Stimulated activated CD4-positive, alpha-beta T cell treated with anti-CD3 and anti-CD28 coated beads, TNF-alpha, amount 100 ng/mL, for 4 hours (primary cell): ENCODE measurements around the gene ARPC5.
"Not testable (repeated sequence)": the region's sequence is repeated elsewhere in the genome, so short reads cannot be mapped to it uniquely, and the experiment has no call there.

Experiments
- DNase-seq, 3 experiments: peaks; one replicate each; pipeline ENCODE4 v3.0.0-alpha.2; 2020; ENCODE audit warnings: low read depth in 3 of 3

Gene ARPC5

GRCh38 chr1:183646776-183647175 lies 11.2 kb upstream of the ARPC5 start:
- no peak for DNase-seq

- no peak for DNase-seq
These were observed 9.9 kb upstream of the ARPC5 start for GRCh38 chr1:183645531-183645930.

- no peak for DNase-seq
These were observed 6.6 kb upstream of the ARPC5 start for GRCh38 chr1:183642166-183642565.

- DNase-seq, result no peak
These were observed 4.6 kb upstream of the ARPC5 start for GRCh38 chr1:183640193-183640592.

GRCh38 chr1:183638649-183639387 lies 3.2 kb upstream of the ARPC5 start:
- no peak for DNase-seq

- no peak for DNase-seq
These were observed 1.2 kb upstream of the ARPC5 start for GRCh38 chr1:183636783-183637182.

GRCh38 chr1:183636334-183636682 lies 725 bp upstream of the ARPC5 start:
- no peak for DNase-seq

GRCh38 chr1:183635099-183635605 lies 431 bp downstream of the ARPC5 start:
- DNase-seq, result peak in 1 of 3 experiments; percentile 6

- DNase-seq, result no peak
These were observed 1.0 kb downstream of the ARPC5 start for GRCh38 chr1:183634429-183635065.

GRCh38 chr1:183633676-183634343 lies 1.8 kb downstream of the ARPC5 start:
- DNase-seq, result no peak

GRCh38 chr1:183632964-183633363 lies 2.6 kb downstream of the ARPC5 start:
- DNase-seq, result no peak

GRCh38 chr1:183632114-183632513 lies 3.5 kb downstream of the ARPC5 start:
- no peak for DNase-seq

GRCh38 chr1:183630748-183631147 lies 4.8 kb downstream of the ARPC5 start:
- DNase-seq, result no peak

GRCh38 chr1:183628537-183628936 lies 7.0 kb downstream of the ARPC5 start:
- DNase-seq, result no peak

GRCh38 chr1:183626236-183626635 lies 9.3 kb downstream of the ARPC5 start:
- not testable (repeated sequence) for DNase-seq

- peak in 2 of 3 experiments; percentile 13 to 18 for DNase-seq
These were observed 12.4 kb downstream of the ARPC5 start for GRCh38 chr1:183622884-183623785.

- no peak for DNase-seq
These were observed 13.6 kb downstream of the ARPC5 start for GRCh38 chr1:183622013-183622412.

GRCh38 chr1:183620311-183620710 lies 15.3 kb downstream of the ARPC5 start:
- DNase-seq, result no peak

GRCh38 chr1:183619781-183620180 lies 15.8 kb downstream of the ARPC5 start:
- no peak for DNase-seq

GRCh38 chr1:183618202-183618601 lies 17.4 kb downstream of the ARPC5 start:
- DNase-seq, result not testable (repeated sequence)

- DNase-seq, result not testable (repeated sequence)
These were observed 22.6 kb downstream of the ARPC5 start for GRCh38 chr1:183612975-183613374.

GRCh38 chr1:183612407-183612806 lies 23.2 kb downstream of the ARPC5 start:
- no peak for DNase-seq
